Activated naive CD8-positive, alpha-beta T cell treated with anti-CD3 and anti-CD28 coated beads, Interleukin-2, amount 50 U/mL, for 24 hours (primary cell): ENCODE measurements around the gene ASGR1.
A peak's percentile ranks its signal among the peaks of the same experiment; 100 is the strongest.

Source experiments
- ATAC-seq: fragments of 150-1000 bp; cut with Tn5 transposase; one replicate; pipeline ENCODE4 v1.10.0; 2021
- DNase-seq: peaks from one replicate; pipeline ENCODE4 v3.0.0; 2021
- H3K27ac Mint-ChIP-seq: one replicate; pipeline ENCODE4 v1.8.0; 2021; ENCODE audit warnings: mild to moderate bottlenecking, mixed read lengths
- H3K27me3 Mint-ChIP-seq: one replicate; pipeline ENCODE4 v1.8.0; 2021; ENCODE audit warnings: mixed read lengths
- H3K36me3 Mint-ChIP-seq: one replicate; pipeline ENCODE4 v1.8.0; 2021; ENCODE audit warnings: low read depth, mixed read lengths
- H3K4me1 Mint-ChIP-seq: one replicate; pipeline ENCODE4 v1.8.0; 2021; ENCODE audit warnings: mixed read lengths
- H3K4me3 Mint-ChIP-seq: one replicate; pipeline ENCODE4 v1.8.0; 2021; ENCODE audit warnings: mild to moderate bottlenecking, moderate library complexity, mixed read lengths
- H3K9me3 Mint-ChIP-seq: one replicate; pipeline ENCODE4 v1.8.0; 2021; ENCODE audit warnings: mixed read lengths

Gene ASGR1

GRCh38 chr17:7219812-7220592 is 40.8 kb upstream of the ASGR1 start, which contains the start of the genes ACADVL and DLG4:
ACADVL (plus strand) TSS chr17:7219938; CDS start chr17:7219985, 47 bp downstream.
DLG4 (minus strand) TSS chr17:7219836.
- ATAC-seq (peak; percentile 72), DNase-seq (peak; percentile 88)
- Mint-ChIP-seq H3K27ac (peak within 1 kb of the TSS; percentile 95), H3K27me3 (no peaks in the 10 kb centered on the region), H3K4me3 (peak within 1 kb of the TSS; percentile 93), H3K4me1 (peaks cover 54% of the 10 kb centered on the region), H3K9me3 (no peaks in the 10 kb centered on the region), H3K36me3 (peaks cover 22% of the 10 kb centered on the region)

DNA sequence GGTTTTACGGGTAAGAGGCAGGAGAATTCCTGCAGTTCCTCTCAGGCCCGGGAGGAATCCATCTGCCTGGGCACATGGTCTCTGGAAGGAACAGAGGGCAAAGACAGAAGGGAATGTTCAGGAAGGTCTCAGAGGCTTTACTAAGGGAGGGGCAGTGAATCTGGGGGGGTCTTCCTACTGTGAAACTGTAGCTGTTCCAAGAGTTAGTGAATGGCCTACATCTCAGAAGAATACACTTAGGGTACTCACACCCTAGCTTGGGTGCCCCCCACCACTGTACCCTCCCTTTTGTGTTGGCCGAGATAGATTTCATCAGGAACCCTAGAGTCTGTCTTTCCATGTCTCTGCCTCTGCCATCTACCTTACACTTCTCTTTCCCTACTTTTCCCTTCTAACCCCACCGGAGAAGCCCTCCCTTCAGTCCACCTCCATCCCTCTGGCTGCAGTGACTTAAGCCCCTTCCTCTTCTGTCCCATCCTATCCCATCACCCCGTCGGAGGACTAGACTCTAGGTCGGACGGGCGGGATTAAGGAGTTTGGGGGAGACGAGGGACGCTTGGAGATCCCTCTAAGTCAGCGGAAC is 40.1 kb upstream of the ASGR1 start:
- DNase-seq (no peak), ATAC-seq (no peak)
- peaks cover 22% of the 10 kb centered on the region for H3K36me3 Mint-ChIP-seq
- no peaks in the 10 kb centered on the region for H3K27me3 Mint-ChIP-seq
- no peaks in the 10 kb centered on the region for H3K9me3 Mint-ChIP-seq
- peak overlapping the region; percentile 95 for H3K27ac Mint-ChIP-seq
- peak overlapping the region; percentile 93 for H3K4me3 Mint-ChIP-seq
- peaks cover 60% of the 10 kb centered on the region for H3K4me1 Mint-ChIP-seq

- Mint-ChIP-seq H3K4me1 (peaks cover 65% of the 10 kb centered on the region), H3K9me3 (no peaks in the 10 kb centered on the region), H3K27me3 (no peaks in the 10 kb centered on the region), H3K4me3 (peak overlapping the region; percentile 93), H3K27ac (peak overlapping the region; percentile 95), H3K36me3 (peaks cover 19% of the 10 kb centered on the region)
- ATAC-seq (no peak), DNase-seq (no peak)
These were observed 39.6 kb upstream of the ASGR1 start for GRCh38 chr17:7218758-7219157.

DNA sequence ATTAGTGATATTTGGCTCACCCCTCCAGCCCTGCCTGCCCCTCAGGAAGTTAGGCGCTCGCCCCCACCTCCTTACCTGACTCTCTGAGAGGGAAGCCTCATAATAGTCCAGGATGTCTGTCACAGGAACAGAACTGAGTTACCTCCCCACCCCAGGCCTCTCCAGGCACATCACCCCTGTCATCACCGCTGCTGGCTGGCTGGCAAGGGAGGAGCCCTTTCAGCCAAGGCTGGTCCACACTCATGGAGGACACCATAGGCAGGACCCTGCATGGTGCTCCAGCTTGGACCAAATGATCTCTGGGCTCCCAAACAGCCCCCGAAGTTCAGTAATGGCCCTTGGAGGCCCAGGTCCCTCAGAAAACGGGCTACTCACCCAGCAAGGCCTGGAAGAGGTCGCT is 39.0 kb upstream of the ASGR1 start:
- peak; percentile 24 for DNase-seq

DNA sequence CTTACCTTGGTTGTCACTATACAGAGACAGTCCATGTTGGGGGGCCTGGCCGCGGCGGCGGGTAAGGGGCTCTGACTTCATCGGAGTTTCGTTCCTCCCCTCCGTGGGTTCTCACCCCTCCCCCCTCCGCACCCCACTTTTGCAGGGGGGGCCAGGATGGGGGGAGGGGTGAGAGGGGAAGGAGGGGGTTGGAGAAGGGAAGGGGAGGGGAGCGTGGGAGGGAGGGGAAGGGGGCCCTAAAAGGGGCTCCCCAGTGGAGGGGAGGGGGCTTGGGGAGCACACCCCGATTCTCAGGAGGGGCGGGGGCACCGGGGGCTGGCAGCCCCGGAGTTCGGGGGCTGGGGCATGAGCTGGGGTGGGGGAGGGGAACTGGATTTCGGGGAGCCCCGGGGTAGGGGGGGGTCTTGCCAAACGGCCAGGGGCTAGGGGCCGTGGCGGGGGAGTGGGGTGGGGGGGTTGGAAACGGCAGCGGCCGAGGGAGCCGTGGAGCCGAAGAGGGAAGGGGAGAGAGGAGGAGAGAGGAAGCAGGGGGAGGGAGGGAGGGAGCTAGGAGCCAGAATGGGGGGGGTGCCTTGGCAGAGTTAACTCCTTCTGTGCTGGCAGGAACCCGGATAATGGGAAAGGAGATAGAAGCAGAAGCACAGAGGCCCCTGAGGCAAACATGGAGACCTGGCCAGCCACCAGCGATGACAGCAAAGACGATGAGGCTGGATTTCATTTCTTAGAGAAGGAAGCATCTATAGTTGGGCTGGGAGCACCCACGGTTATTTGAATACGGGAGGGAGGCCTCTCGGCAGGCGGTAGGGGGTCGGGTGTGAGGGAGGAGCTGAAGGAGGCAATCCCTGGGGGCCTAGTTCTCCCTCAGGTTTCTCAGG is 38.2 kb upstream of the ASGR1 start:
- Mint-ChIP-seq H3K27ac (peak overlapping the region; percentile 49), H3K9me3 (no peaks in the 10 kb centered on the region), H3K4me1 (peaks cover 71% of the 10 kb centered on the region), H3K4me3 (peak overlapping the region; percentile 72), H3K36me3 (peaks cover 6% of the 10 kb centered on the region), H3K27me3 (peaks cover 2% of the 10 kb centered on the region)
- DNase-seq = peak; percentile 40
- ATAC-seq = no peak

More for the DNA sequence above, 39.0 kb upstream of the ASGR1 start:
- Mint-ChIP-seq H3K4me1 (peaks cover 70% of the 10 kb centered on the region), H3K27ac (peak overlapping the region; percentile 49), H3K9me3 (no peaks in the 10 kb centered on the region), H3K4me3 (peak overlapping the region; percentile 41), H3K27me3 (peaks cover 2% of the 10 kb centered on the region), H3K36me3 (peaks cover 14% of the 10 kb centered on the region)
- no peak for ATAC-seq

DNA sequence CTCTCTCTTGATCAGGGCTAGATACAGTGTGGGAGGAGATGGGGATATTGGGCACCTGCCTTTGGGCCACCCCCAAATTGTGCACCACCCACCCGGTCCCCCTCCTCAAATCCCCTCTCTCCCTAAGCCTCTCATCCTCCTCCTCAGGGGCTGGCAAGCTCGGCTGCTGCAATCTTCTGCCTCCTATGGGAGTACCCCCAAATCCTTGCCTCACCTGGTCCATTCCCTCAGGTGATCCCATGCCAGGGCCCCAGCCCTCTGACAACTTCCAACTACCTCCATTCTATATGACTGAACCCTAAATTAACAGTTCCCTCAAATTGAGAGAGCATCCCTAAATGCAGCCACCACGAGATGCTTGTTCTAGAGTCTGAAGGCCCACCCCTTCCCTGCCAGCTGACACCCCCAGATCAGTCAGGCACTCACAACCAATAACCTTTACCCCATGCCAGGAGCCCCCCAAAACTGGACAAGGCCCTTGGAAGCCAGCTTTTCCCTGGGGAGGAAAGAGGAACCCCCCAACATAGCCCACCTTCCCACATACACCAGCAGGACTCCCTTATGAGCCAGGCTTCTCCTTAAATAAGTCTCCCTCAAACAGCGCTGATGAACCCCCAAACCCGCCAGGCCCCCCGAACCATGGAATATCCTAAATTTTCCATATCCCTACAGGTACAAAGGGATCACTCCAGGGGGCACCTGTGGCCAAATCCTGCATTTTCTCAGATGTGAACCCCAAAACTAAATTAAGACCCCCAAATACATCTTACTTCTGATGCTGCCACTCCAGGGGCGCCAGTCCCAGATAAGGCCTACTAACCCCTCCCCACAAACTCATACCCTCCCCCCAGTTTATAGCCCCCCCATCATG is 37.3 kb upstream of the ASGR1 start:
- Mint-ChIP-seq H3K27me3 (peaks cover 2% of the 10 kb centered on the region), H3K4me3 (peak overlapping the region; percentile 72), H3K9me3 (no peaks in the 10 kb centered on the region), H3K27ac (peak overlapping the region; percentile 29), H3K36me3 (peaks cover 5% of the 10 kb centered on the region), H3K4me1 (peaks cover 69% of the 10 kb centered on the region)
- no peak for ATAC-seq
- DNase-seq = no peak

GRCh38 chr17:7215652-7216180 is 36.5 kb upstream of the ASGR1 start:
- H3K9me3 Mint-ChIP-seq = no peaks in the 10 kb centered on the region
- no peaks in the 10 kb centered on the region for H3K36me3 Mint-ChIP-seq
- H3K27ac Mint-ChIP-seq = peak overlapping the region; percentile 85
- H3K4me3 Mint-ChIP-seq = peak overlapping the region; percentile 84
- DNase-seq (no peak), ATAC-seq (no peak)
- peaks cover 2% of the 10 kb centered on the region for H3K27me3 Mint-ChIP-seq
- peaks cover 65% of the 10 kb centered on the region for H3K4me1 Mint-ChIP-seq

GRCh38 chr17:7215136-7215638 is 36.0 kb upstream of the ASGR1 start:
- H3K4me3 Mint-ChIP-seq = peak overlapping the region; percentile 84
- DNase-seq = no peak
- H3K4me1 Mint-ChIP-seq = peaks cover 61% of the 10 kb centered on the region
- H3K36me3 Mint-ChIP-seq = no peaks in the 10 kb centered on the region
- H3K27ac Mint-ChIP-seq = peak overlapping the region; percentile 85
- no peaks in the 10 kb centered on the region for H3K9me3 Mint-ChIP-seq
- peaks cover 2% of the 10 kb centered on the region for H3K27me3 Mint-ChIP-seq
- no peak for ATAC-seq

GRCh38 chr17:7214300-7215135 is 35.3 kb upstream of the ASGR1 start:
- Mint-ChIP-seq H3K36me3 (no peaks in the 10 kb centered on the region), H3K4me1 (peaks cover 58% of the 10 kb centered on the region), H3K27me3 (peaks cover 2% of the 10 kb centered on the region), H3K27ac (peak overlapping the region; percentile 85), H3K9me3 (no peaks in the 10 kb centered on the region), H3K4me3 (peak overlapping the region; percentile 84)
- DNase-seq (peak; percentile 100), ATAC-seq (peak; percentile 81)

- Mint-ChIP-seq H3K9me3 (no peaks in the 10 kb centered on the region), H3K4me1 (peaks cover 54% of the 10 kb centered on the region), H3K27me3 (peaks cover 2% of the 10 kb centered on the region), H3K36me3 (no peaks in the 10 kb centered on the region), H3K4me3 (peak overlapping the region; percentile 84), H3K27ac (peak overlapping the region; percentile 85)
- ATAC-seq (no peak), DNase-seq (no peak)
These were observed 34.7 kb upstream of the ASGR1 start for GRCh38 chr17:7213895-7214299.

DNA sequence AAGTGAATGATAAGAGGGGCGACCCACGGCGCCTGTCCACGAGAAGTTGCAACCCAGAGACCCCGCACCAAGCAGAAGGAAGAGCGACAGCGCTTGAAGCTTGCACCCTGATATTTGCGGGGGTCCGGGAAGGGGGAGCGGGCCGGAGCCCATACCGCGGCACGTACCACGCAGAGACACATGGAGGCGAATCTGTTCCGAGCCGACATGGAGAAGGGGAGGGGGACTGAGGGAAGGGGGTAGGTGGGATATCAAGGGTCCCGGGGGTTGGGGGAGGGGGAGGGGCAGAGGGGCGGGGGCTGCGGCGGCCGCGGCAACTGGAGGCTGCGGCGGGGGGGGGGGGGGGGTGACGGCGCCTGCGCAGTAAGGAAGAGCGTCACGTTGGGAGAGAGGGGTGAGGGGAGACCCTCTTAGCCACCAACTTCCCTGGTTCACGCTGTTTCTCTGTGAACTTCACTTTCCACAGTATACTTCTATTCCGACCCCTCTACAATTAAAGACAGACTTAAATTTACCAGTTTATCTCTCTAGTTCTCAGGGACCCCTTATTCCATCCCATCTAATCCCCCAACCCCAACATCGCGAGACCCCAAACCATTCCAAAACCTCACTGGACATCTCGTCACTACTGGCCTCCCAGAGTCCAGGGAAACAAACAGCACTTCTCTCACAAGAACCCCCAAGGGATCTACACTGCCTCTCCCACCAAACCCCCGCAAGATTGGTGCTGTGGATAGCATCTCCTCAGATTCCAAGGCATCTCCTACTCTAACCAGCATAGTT is 32.5 kb upstream of the ASGR1 start:
- DNase-seq = no peak
- peaks cover 2% of the 10 kb centered on the region for H3K27me3 Mint-ChIP-seq
- H3K4me3 Mint-ChIP-seq = peak overlapping the region; percentile 1
- no peaks in the 10 kb centered on the region for H3K9me3 Mint-ChIP-seq
- no peak for ATAC-seq
- peaks cover 39% of the 10 kb centered on the region for H3K4me1 Mint-ChIP-seq
- H3K27ac Mint-ChIP-seq = peak overlapping the region; percentile 5
- H3K36me3 Mint-ChIP-seq = no peaks in the 10 kb centered on the region

DNA sequence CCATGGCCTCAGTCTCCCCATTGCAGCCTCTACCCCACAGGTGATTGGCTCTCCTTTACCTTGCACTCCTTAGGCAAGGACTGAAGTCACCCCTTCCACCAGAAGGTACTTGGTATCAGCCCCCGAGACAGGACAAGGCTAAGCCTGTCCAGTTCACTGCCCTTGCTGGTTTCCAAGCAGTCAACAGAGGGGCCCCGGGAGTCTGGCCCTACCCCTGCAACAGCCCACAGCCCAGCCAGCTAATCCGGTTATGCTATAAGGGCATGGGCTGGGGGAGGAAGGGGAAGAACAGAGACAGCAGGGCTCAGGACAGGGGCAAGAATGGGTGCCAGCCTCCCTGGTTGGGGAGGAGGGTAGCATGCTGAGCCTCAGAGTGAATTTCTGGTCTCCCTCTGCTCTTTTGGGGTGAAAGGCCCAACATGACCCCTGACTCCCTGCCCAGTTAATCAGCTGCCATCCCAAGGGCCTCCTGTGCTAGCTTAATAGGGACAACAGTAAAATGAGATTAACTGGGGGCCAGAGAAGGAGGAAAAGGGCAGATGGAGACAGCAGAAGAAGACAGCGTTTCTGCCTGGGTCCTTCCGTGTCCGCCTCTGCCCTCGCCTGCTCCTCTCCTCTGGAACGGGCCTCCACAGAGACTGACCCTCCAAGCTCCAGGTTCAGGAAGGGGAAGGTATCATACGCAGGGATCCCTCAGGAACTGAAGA is 29.7 kb upstream of the ASGR1 start:
- peaks cover 38% of the 10 kb centered on the region for H3K4me1 Mint-ChIP-seq
- H3K27me3 Mint-ChIP-seq = peaks cover 2% of the 10 kb centered on the region
- no peaks in the 10 kb centered on the region for H3K9me3 Mint-ChIP-seq
- ATAC-seq (no peak), DNase-seq (no peak)
- H3K36me3 Mint-ChIP-seq = no peaks in the 10 kb centered on the region
- no peak overlapping the region for H3K4me3 Mint-ChIP-seq
- no peak overlapping the region for H3K27ac Mint-ChIP-seq
